ENCODE measurements around the gene NKD1.

The NKD1 gene

GRCh38 chr16:50629334-50629733, 81.1 kb downstream of the NKD1 start:
- no peak for DNase-seq (ENCODE audit: low read depth in 3 of 3)

GRCh38 chr16:50630394-50631020, 82.3 kb downstream of the NKD1 start:
- no peak for DNase-seq (ENCODE audit: low read depth in 3 of 3)

GRCh38 chr16:50631249-50631984, 83.2 kb downstream of the NKD1 start:
- no peak for DNase-seq (ENCODE audit: low read depth in 3 of 3)

- no peak for DNase-seq (ENCODE audit: low read depth in 3 of 3)
Measured at GRCh38 chr16:50631985-50632576, 83.9 kb downstream of the NKD1 start.

GRCh38 chr16:50632927-50633800, 85.0 kb downstream of the NKD1 start:
- no peak for DNase-seq (ENCODE audit: low read depth in 3 of 3)

- no peak for DNase-seq (ENCODE audit: low read depth in 3 of 3)
Measured at GRCh38 chr16:50634090-50634489, 85.9 kb downstream of the NKD1 start.

- no peak for DNase-seq (ENCODE audit: low read depth in 3 of 3)
Measured at GRCh38 chr16:50634947-50635346, 86.8 kb downstream of the NKD1 start.

GRCh38 chr16:50635505-50636392, 87.6 kb downstream of the NKD1 start:
- no peak for DNase-seq (ENCODE audit: low read depth in 3 of 3)

GRCh38 chr16:50636753-50637374, 88.7 kb downstream of the NKD1 start:
- DNase-seq (ENCODE audit: low read depth in 3 of 3) = no peak

GRCh38 chr16:50637716-50638602, 89.8 kb downstream of the NKD1 start:
- DNase-seq (ENCODE audit: low read depth in 3 of 3) = no peak

- DNase-seq (ENCODE audit: low read depth in 3 of 3) = no peak
Measured at GRCh38 chr16:50638816-50639670, 90.8 kb downstream of the NKD1 start.

GRCh38 chr16:50640391-50640790, 92.2 kb downstream of the NKD1 start:
- no peak for DNase-seq (ENCODE audit: low read depth in 3 of 3)

GRCh38 chr16:50640919-50641817, 93.0 kb downstream of the NKD1 start:
- no peak for DNase-seq (ENCODE audit: low read depth in 3 of 3)

- DNase-seq (ENCODE audit: low read depth in 3 of 3) = no peak
Measured at GRCh38 chr16:50641818-50642187, 93.6 kb downstream of the NKD1 start.

- DNase-seq (ENCODE audit: low read depth in 3 of 3) = no peak
Measured at GRCh38 chr16:50642349-50642748, 94.2 kb downstream of the NKD1 start.

- DNase-seq (ENCODE audit: low read depth in 3 of 3) = no peak
Measured at GRCh38 chr16:50643192-50643591, 95.0 kb downstream of the NKD1 start.

- no peak for DNase-seq (ENCODE audit: low read depth in 3 of 3)
Measured at GRCh38 chr16:50644245-50644644, 96.0 kb downstream of the NKD1 start.

GRCh38 chr16:50644729-50645128, 96.5 kb downstream of the NKD1 start:
- no peak for DNase-seq (ENCODE audit: low read depth in 3 of 3)

Measured in stimulated activated CD4-positive, alpha-beta T cell treated with anti-CD3 and anti-CD28 coated beads, TNF-alpha, amount 100 ng/mL, for 4 hours (primary cell).